Stimulated activated effector memory CD8-positive, alpha-beta T cell treated with anti-CD3 and anti-CD28 coated beads, Interleukin-12 subunit alpha, Interleukin-12 subunit beta, amount 100 ng/mL, for 72 hours (primary cell): Measurements from ENCODE around the gene PPP1CA.

Experiments used
- ATAC-seq: fragments of 150-1000 bp; cut with Tn5 transposase; 2 replicates; pipeline ENCODE4 v1.10.0; 2021
- DNase-seq, 2 donors: peaks; one replicate each; pipeline ENCODE4 v3.0.0; 2021 to 2022; ENCODE audit warnings: low spot score in 2 of 2
- H3K27ac Mint-ChIP-seq: one replicate; pipeline ENCODE4 v1.8.0; 2022; ENCODE audit warnings: mild to moderate bottlenecking, mixed read lengths
- H3K36me3 Mint-ChIP-seq: one replicate; pipeline ENCODE4 v1.8.0; 2022; ENCODE audit warnings: mild to moderate bottlenecking, mixed read lengths
- H3K4me1 Mint-ChIP-seq: one replicate; pipeline ENCODE4 v1.8.0; 2022; ENCODE audit warnings: mixed read lengths
- H3K4me3 Mint-ChIP-seq: one replicate; pipeline ENCODE4 v1.8.0; 2022; ENCODE audit warnings: mild to moderate bottlenecking, mixed read lengths
- H3K9me3 Mint-ChIP-seq: one replicate; pipeline ENCODE4 v1.8.0; 2022; ENCODE audit warnings: mixed read lengths

PPP1CA gene

GRCh38 chr11:67413266-67413849 lies 11.7 kb upstream of the PPP1CA start:
- H3K4me3 Mint-ChIP-seq = peak overlapping the region; percentile 76

GRCh38 chr11:67412495-67413179 lies 11.0 kb upstream of the PPP1CA start:
- Mint-ChIP-seq H3K36me3 (peaks cover 60% of the 10 kb centered on the region), H3K4me3 (peak overlapping the region; percentile 76), H3K4me1 (peaks cover 81% of the 10 kb centered on the region), H3K27ac (peak overlapping the region; percentile 85), H3K9me3 (no peaks in the 10 kb centered on the region)
- DNase-seq (no peak), ATAC-seq (no peak)

More at GRCh38 chr11:67413266-67413849, 11.7 kb upstream of the PPP1CA start:
- no peaks in the 10 kb centered on the region for H3K9me3 Mint-ChIP-seq
- peaks cover 53% of the 10 kb centered on the region for H3K36me3 Mint-ChIP-seq
- peak overlapping the region; percentile 85 for H3K27ac Mint-ChIP-seq
- DNase-seq = no peak
- peaks cover 81% of the 10 kb centered on the region for H3K4me1 Mint-ChIP-seq
- ATAC-seq = no peak

GRCh38 chr11:67411785-67412152 lies 10.1 kb upstream of the PPP1CA start:
- Mint-ChIP-seq H3K9me3 (no peaks in the 10 kb centered on the region), H3K4me1 (peaks cover 81% of the 10 kb centered on the region), H3K36me3 (peaks cover 69% of the 10 kb centered on the region), H3K4me3 (no peak overlapping the region), H3K27ac (peak overlapping the region; percentile 85)
- no peak for ATAC-seq
- no peak for DNase-seq

- H3K4me3 Mint-ChIP-seq = peak overlapping the region; percentile 86
- no peak for DNase-seq
- H3K4me1 Mint-ChIP-seq = peaks cover 81% of the 10 kb centered on the region
- no peaks in the 10 kb centered on the region for H3K9me3 Mint-ChIP-seq
- peaks cover 75% of the 10 kb centered on the region for H3K36me3 Mint-ChIP-seq
- H3K27ac Mint-ChIP-seq = peak overlapping the region; percentile 85
- no peak for ATAC-seq
Measured at GRCh38 chr11:67410984-67411784, 9.5 kb upstream of the PPP1CA start.

GRCh38 chr11:67410369-67410831 lies 8.7 kb upstream of the PPP1CA start:
- ATAC-seq = no peak
- H3K9me3 Mint-ChIP-seq = no peaks in the 10 kb centered on the region
- DNase-seq = no peak
- peak overlapping the region; percentile 85 for H3K27ac Mint-ChIP-seq
- peaks cover 85% of the 10 kb centered on the region for H3K4me1 Mint-ChIP-seq
- H3K4me3 Mint-ChIP-seq = peak overlapping the region; percentile 86
- peaks cover 83% of the 10 kb centered on the region for H3K36me3 Mint-ChIP-seq

GRCh38 chr11:67409781-67410368 lies 8.2 kb upstream of the PPP1CA start:
- DNase-seq (no peak), ATAC-seq (no peak)
- Mint-ChIP-seq H3K4me1 (peaks cover 87% of the 10 kb centered on the region), H3K36me3 (peaks cover 88% of the 10 kb centered on the region), H3K27ac (peak overlapping the region; percentile 85), H3K4me3 (peak overlapping the region; percentile 86), H3K9me3 (no peaks in the 10 kb centered on the region)

GRCh38 chr11:67409261-67409666 lies 7.6 kb upstream of the PPP1CA start:
- peak overlapping the region; percentile 85 for H3K27ac Mint-ChIP-seq
- H3K4me1 Mint-ChIP-seq = peaks cover 91% of the 10 kb centered on the region
- peaks cover 91% of the 10 kb centered on the region for H3K36me3 Mint-ChIP-seq
- ATAC-seq (peak; percentile 78), DNase-seq (peak in 1 of 2 donors; percentile 83)
- peak overlapping the region; percentile 86 for H3K4me3 Mint-ChIP-seq
- no peaks in the 10 kb centered on the region for H3K9me3 Mint-ChIP-seq

- Mint-ChIP-seq H3K36me3 (peaks cover 93% of the 10 kb centered on the region), H3K4me1 (peaks cover 92% of the 10 kb centered on the region), H3K4me3 (peak overlapping the region; percentile 86), H3K9me3 (no peaks in the 10 kb centered on the region), H3K27ac (peak overlapping the region; percentile 85)
- ATAC-seq (peak; percentile 11), DNase-seq (no peak)
Measured at GRCh38 chr11:67408437-67409200, 7.0 kb upstream of the PPP1CA start.

- H3K36me3 Mint-ChIP-seq = peaks cover 87% of the 10 kb centered on the region
- no peak for ATAC-seq
Measured at GRCh38 chr11:67407688-67408163, 6.1 kb upstream of the PPP1CA start.

GRCh38 chr11:67406969-67407687 lies 5.5 kb upstream of the PPP1CA start:
- H3K4me3 Mint-ChIP-seq = peak overlapping the region; percentile 86
- H3K9me3 Mint-ChIP-seq = no peaks in the 10 kb centered on the region
- H3K36me3 Mint-ChIP-seq = peaks cover 81% of the 10 kb centered on the region
- peaks cover 82% of the 10 kb centered on the region for H3K4me1 Mint-ChIP-seq
- ATAC-seq = no peak
- peak overlapping the region; percentile 85 for H3K27ac Mint-ChIP-seq
- peak in 1 of 2 donors; percentile 57 for DNase-seq

More at GRCh38 chr11:67407688-67408163, 6.1 kb upstream of the PPP1CA start:
- Mint-ChIP-seq H3K9me3 (no peaks in the 10 kb centered on the region), H3K27ac (peak overlapping the region; percentile 85), H3K4me3 (peak overlapping the region; percentile 86), H3K4me1 (peaks cover 88% of the 10 kb centered on the region)
- DNase-seq = no peak

- DNase-seq (peak in 1 of 2 donors; percentile 58), ATAC-seq (no peak)
- peaks cover 78% of the 10 kb centered on the region for H3K36me3 Mint-ChIP-seq
Measured at GRCh38 chr11:67406420-67406968, 4.8 kb upstream of the PPP1CA start.

GRCh38 chr11:67405688-67406339 lies 4.2 kb upstream of the PPP1CA start:
- peak overlapping the region; percentile 85 for H3K27ac Mint-ChIP-seq
- ATAC-seq = no peak
- peaks cover 73% of the 10 kb centered on the region for H3K36me3 Mint-ChIP-seq
- no peaks in the 10 kb centered on the region for H3K9me3 Mint-ChIP-seq
- peak in 1 of 2 donors; percentile 57 for DNase-seq
- peak overlapping the region; percentile 86 for H3K4me3 Mint-ChIP-seq
- peaks cover 69% of the 10 kb centered on the region for H3K4me1 Mint-ChIP-seq

More at GRCh38 chr11:67406420-67406968, 4.8 kb upstream of the PPP1CA start:
- Mint-ChIP-seq H3K4me3 (peak overlapping the region; percentile 86), H3K27ac (peak overlapping the region; percentile 85), H3K4me1 (peaks cover 76% of the 10 kb centered on the region), H3K9me3 (no peaks in the 10 kb centered on the region)

- no peaks in the 10 kb centered on the region for H3K9me3 Mint-ChIP-seq
- H3K4me1 Mint-ChIP-seq = peaks cover 69% of the 10 kb centered on the region
- ATAC-seq = no peak
Measured at GRCh38 chr11:67405196-67405567, 3.5 kb upstream of the PPP1CA start.

More at GRCh38 chr11:67405196-67405567, 3.5 kb upstream of the PPP1CA start:
- no peak for DNase-seq
- H3K36me3 Mint-ChIP-seq = peaks cover 73% of the 10 kb centered on the region
- peak overlapping the region; percentile 86 for H3K4me3 Mint-ChIP-seq
- peak overlapping the region; percentile 85 for H3K27ac Mint-ChIP-seq
